HG03565 (cell line): ENCODE data around the gene CYP1A1.

ENCODE experiments used
- ATAC-seq: cut with Tn5 transposase; IDR thresholded peaks from one replicate; pipeline ENCODE4 v1.9.1; 2021; ENCODE audit warnings: mild to moderate bottlenecking, moderate library complexity; ENCODE audit not compliant: unreplicated experiment

The CYP1A1 gene

DNA sequence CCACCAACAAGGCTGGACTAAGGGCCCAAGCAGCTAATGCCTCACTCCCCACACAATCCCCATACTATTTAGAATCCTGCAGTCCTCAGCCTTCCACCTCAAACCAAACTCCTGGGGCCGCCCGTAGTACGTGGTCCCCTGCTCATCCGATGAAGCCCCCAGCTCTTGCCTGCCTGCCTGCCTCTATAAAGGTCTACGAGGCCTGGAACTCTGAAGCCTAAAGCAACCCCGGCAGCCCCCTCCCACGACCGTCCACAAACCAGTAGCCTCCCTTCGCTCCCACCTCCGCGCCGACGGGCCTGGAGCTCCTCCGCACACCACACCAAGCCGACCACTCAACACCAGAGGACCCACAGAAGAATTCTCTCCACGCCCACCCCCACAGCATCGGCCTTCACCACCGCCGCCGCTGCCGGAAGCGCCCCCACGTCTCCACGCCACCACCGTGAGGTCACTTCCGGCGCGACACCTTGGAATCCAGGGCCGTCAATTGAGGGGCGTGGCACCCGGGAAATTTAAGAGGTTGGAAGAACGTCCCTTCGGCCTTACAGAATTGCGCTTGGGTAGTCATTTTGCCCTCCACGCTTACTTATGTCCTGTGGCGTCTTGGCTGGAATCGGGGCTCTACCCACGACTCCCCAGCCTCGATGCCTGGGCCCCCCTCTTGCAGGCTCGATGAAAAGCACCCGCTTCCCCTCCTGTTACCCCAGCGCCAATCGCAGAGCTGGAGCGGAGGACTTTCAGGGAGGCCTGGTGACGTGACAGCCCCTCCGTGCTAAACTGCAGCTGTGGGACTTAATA, 29.5 kb downstream of the CYP1A1 start, which contains the start of gene EDC3:
Gene EDC3, minus strand, starts transcription at position 428 of the 801 bp plus-strand sequence. CDS start 20,900 bp downstream, outside the sequence.
- ATAC-seq, result peak; percentile 72

DNA sequence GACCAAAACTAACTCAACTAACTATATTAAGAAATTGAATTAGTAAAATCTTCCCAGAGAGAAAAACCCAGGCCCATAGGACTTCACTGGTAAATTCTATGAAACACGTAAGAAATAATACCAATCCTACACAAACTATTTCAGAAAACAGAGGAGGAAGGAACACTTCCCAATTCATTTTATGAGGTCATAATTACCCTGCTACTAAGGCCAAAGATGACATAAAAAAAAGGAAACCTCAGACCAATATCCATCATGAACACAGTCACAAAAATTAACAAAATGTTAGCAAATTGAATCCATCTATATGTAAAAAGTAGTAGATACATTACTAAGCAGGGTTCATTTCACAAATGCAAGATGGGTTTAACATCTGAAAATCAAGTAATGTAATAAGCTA, 33.0 kb downstream of the CYP1A1 start:
- ATAC-seq, result no peak

DNA sequence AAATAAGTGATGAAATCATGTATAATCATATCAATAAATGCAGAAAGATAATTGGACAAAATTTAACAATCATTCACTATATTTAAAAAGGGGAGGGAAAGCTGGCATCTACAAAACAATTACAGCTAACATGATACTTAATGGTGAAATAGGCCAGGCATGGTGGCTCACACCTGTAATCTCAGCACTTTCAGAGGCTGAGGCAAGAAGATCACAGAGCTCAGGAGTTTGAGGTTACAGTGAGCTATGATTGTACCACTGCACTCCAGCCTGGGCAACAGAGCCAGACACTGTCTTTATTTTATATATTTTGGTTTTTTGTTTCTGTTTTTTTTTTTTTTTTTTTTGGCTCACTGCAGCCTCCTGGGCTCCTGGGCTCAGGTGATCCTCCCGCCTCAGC, 41.6 kb downstream of the CYP1A1 start:
- ATAC-seq, result no peak

DNA sequence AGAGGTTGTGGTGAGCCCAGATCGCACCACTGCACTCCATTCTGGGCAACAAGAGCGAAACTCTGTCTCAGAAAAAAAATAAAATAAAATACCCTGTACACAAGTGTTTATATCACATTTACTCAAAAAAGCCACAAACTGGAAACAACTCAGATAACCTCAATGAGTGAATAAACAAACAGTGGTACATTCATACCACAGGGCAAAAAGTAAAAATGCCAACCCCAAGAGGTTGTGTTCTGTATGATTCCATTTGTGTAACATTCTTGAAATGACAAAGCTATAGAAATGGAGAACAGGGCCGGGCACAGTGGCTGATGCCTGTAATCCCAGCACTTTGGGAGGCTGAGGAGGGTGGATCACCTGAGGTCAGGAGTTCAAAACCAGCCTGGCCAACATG, 42.4 kb downstream of the CYP1A1 start:
- ATAC-seq, result no peak

DNA sequence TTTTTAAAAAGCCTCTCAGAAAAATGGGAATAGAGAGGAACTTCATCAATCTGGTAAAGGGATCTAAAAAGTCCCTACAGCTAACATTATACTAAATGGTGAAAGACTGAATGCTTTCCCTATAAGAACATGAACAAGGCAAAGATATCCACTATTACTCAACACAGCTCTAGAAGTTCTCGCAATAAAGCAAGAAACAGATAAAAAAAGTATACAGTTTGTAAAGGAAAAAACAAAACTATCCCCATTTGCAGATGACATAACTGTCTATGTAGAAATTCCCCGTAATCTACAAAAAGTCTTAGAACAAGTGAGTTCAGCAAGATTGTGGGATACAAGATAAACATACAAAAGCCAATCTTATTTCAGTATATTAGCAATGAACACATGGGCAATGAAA, 44.9 kb downstream of the CYP1A1 start:
- no peak for ATAC-seq

DNA sequence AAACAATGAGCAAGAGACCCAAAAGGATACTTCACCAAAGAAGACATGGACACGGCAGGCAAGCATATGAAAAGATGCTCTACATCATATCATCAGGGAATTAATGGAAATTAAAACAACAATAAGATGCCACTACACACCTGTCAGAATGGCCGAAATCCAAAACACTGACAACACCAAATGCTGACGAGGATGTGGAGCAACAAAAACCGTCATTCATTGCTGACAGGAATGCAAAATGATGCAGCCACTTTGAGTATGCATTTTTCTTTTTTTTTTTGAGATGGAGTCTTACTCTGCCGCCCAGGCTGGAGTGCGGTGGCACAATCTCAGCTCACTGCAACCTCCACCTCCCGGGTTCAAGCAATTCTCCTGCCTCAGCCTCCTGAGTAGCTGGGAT, 48.5 kb downstream of the CYP1A1 start:
- ATAC-seq, result no peak

DNA sequence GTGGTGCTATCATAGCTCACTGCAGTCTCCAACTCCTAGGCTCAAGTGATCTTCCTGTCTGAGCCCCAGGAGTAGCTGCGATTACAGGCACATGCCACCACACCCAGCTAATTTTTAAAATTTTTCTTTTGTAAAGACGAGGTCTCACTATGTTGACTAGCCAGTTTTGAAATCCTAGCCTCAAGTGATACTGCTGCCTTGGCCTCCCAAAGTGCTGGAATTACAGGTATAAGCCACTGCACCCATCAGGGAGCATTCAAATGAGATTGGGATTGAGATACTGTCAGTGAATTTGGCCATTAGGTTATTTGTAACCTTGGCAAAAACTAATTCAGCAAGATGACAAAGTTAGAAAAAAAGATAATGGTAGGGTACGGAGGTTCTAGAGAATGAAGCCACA, 51.2 kb downstream of the CYP1A1 start:
- no peak for ATAC-seq

DNA sequence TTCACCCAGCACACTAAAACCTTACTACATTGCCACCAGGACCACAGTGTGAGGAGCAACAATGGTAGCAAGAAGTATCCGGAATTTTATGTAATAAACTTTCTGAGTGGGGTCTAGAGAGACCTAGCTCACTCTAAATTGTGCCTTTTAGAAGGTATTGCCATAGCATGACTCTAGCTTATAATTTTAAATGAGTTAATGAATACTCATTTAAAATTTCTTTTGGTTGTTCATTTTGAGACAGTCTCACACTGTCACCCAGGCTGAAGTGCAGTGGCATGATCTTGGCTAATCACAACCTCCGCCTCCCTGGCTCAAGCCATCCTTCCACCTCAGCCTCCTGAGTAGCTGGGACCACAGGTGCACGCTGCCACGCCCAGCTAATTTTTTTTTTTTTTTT, 55.7 kb downstream of the CYP1A1 start:
- ATAC-seq, result no peak
